ENCODE results near the gene SPPL2C.
A peak's percentile ranks its signal among the peaks of the same experiment; 100 is the strongest.
"Not testable (repeated sequence)": the region's sequence is repeated elsewhere in the genome, so short reads cannot be mapped to it uniquely, and the experiment has no call there.

The SPPL2C gene

GRCh38 chr17:45850468-45850867 lies 5.8 kb downstream of the SPPL2C start:
- no peak for DNase-seq

GRCh38 chr17:45851022-45851421 lies 6.3 kb downstream of the SPPL2C start:
- DNase-seq, result no peak

GRCh38 chr17:45851464-45851863 lies 6.8 kb downstream of the SPPL2C start:
- no peak for DNase-seq

GRCh38 chr17:45851873-45852272 lies 7.2 kb downstream of the SPPL2C start:
- DNase-seq, result no peak

DNA sequence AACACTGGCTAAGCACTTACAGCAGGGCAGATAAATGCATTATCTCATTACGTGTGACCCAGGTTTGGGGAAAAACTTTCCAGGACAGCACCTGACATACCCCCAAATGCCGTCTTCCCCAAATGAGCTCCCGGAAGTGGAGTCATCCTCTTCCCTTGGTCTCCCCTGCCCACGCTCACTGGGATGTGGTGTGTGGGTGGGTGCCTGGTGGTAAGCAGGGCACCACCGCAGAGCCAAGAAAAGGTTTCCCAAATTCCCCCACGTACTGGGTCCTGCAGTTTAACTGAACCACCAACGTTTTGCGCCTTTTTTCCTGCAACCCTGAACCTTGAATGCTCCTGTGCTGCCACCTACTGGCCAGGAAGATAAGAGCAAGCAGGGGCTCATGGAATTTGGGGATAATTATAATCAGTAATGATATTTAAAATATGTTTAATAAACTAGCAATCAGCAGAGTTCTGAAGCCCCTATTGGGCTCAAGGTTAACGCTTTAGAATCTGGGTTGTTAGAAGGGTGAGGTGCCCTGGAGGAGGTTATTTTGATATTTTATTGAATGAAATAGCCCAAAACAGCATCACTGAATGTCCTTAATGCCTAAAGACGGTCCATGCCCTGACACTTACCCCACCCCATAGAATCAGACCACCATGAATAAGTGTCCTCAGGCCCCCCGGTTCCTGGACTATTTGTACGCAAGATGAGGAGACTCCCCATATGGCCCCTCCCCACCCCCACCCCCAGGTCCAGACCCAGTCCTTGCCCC lies 8.0 kb downstream of the SPPL2C start:
- DNase-seq, result peak; percentile 51 to 59

GRCh38 chr17:45854209-45854608 lies 9.5 kb downstream of the SPPL2C start:
- no peak for DNase-seq

- no peak for DNase-seq
These were observed 11.1 kb downstream of the SPPL2C start for GRCh38 chr17:45855691-45856336.

DNA sequence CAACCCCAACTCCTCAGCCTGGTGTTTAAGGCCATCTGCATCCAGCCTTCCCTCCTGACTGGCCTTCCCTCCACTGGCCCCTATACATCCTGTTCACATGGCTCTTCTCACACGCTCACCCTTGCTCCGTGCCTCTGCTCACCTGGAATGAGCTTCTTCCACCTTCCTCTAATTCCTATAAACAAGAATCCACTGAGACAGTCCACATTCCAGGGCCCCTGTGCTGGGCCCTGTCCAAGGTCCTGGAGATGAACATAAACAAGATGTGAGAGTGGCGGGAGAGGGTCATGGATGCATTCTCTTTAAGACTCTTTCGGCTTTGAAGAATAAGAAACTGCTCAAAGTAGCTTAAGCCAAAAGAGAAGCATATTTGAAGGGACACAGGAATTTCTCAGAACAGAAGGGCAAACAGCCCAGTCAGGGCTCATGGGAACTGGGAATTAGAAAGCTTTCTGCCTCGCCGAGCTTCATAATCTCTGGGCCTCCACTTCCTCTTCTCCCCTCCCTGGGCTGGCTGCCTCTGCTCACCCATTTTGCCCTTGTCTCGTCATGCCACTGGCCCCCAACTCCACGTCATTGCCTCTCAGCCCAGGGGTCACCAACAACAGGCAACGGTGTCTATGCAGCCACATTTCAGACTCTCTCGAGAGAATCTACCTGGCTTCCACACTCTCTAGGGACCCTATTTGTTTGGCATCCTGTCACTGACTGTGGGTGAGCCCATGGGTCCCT lies 13.5 kb downstream of the SPPL2C start:
- DNase-seq, result no peak

DNA sequence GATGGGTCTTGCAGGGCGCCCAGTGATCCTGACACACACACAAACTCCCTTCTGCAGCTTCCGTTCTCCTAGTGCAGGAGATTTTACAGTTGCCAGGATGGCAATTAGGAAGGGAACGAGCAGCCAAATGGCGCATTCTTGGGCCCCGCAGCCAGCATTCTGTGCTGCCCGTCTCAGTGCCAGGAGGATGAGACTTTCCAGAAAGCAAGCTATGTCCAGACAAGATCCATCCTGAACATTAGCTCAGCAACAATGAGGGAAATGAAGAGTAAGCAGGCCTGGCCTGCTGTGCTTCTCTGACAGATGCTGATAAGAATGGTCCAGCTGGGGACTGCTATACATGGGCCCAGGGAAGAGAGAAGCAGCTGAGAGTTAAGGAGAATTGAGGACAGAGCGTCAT lies 16.5 kb downstream of the SPPL2C start:
- no peak for DNase-seq

- DNase-seq, result not testable (repeated sequence)
These were observed 17.4 kb downstream of the SPPL2C start for GRCh38 chr17:45862127-45862526.

- DNase-seq, result no peak
These were observed 19.4 kb downstream of the SPPL2C start for GRCh38 chr17:45863857-45864654.

DNA sequence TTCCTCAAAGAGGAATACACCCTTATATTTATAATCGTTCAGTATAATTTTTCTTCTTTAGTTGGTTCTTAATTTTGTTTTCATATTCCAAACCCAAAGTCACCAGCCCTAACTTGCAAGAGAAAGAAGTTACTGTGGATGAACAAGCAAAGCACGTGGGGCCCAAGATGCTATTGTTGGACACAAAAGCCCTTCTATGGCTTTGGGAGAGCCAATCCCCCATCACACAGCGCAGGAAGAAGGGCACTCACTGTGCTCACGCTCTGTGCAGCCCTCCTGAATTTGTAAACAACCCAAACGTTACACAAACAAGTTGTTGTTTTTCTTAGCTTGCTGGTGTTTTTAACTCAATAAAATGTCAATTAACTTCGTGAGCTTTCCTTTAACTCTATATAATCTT lies 22.5 kb downstream of the SPPL2C start:
- DNase-seq, result no peak

GRCh38 chr17:45867702-45868101 lies 23.0 kb downstream of the SPPL2C start:
- no peak for DNase-seq

DNA sequence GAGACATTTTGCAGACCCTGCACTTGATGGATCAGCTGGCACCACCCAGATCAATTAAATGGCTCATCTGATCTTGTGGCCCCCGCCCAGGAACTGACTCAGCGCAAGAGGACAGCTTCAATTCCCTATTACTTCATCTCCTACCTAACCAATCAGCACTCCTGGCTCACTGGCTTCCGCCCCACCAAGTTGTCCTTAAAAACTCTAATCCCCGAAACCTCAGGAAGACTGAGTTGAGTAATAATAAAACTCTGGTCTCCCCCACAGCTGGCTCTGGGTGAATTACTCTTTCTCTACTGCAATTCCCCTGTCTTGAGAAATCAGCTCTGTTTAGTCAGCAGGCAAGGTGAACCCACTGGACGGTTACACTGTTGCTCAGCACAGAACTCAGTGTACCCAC lies 23.6 kb downstream of the SPPL2C start:
- DNase-seq, result no peak

GRCh38 chr17:45869676-45870341 lies 25.1 kb downstream of the SPPL2C start:
- DNase-seq, result no peak

DNA sequence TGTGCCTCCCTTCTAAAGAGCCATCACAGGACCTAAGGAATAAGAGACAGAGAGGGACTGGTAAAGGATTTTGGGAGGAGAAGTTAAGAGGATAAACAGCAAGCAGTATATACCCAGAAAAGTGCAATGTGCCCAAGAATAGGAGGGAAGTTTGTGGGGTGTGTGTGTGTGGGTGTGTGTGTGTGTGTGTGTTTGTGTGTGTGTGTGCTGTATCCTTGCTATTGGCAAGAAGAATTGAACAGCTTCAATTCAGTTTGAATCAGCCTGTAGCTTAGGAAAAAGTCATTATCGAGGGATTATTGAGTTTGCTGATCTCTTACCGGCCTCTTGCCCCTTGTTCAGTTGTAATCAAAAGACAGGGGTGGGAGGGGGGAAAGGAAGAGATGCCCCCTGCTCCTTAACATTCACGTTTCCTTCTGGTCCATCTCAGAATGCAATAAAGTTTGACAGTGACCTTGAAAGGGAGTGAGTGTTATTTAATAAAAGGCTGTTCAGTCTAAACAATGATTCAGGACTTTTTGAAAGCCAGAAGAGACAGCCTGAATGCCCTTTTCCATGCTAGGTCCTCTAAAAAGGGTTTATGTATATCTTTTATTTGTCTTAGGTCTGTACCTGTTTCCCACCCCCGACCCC lies 25.8 kb downstream of the SPPL2C start:
- DNase-seq, result no peak

GRCh38 chr17:45871718-45872117 lies 27.0 kb downstream of the SPPL2C start:
- DNase-seq, result no peak

- peak; percentile 24 to 25 for DNase-seq
These were observed 29.0 kb downstream of the SPPL2C start for GRCh38 chr17:45873728-45874127.

DNA sequence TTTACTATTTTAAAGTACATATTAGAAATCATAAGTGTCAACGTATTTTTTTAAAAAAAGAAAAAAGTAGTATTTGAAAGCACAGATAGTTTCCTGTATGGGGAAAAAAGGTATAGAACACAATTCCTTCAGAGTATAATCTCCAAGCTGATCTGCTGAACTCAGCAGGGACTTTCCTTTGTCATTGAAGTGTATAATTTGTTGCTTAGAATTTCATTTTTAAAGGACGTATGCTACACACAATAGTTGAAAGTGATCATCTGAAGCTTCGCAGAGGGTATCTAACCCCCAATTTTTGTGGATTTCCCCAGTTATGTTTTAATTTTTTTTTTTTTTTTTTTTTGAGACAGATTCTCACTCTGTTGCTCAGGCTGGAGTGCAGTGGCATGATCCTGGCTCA lies 29.5 kb downstream of the SPPL2C start:
- no peak for DNase-seq

DNA sequence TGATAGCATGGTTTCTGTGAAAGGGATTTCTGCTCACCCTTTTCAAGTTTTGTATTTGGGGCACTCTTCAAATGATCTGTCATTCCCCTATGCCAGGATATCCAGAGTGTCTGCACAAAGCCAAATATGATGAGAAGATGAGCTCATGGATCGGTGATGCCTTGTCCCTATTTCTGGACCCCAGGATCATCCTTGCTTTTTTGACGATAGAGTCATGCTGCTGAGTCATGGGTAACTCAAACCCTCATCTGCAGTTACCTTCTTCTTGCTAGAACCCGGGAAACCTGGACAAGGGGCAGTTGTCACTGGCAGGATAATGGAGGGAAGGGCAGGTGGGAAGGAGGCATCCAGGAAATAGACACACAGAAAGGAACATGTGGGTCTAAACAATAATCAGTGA lies 31.9 kb downstream of the SPPL2C start:
- DNase-seq, result no peak

DNA sequence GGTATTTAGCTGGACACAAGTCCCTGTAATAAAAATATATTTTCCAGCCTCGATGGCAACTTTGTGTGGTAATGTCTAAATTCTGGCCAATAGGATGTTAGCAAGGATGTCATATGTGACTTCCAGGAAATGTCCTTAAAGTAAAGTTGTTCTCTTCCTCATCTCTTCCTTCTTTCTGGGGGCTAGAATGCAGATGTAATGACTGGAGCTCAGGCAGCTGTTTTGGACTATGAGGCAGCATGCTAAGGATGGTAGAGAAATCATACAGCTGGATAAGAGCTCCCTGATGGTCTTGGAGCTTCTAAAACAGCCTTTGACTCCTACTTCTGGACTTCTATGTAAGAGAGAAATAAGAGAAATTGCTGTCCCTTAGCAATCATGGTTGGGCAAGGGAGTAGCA lies 32.8 kb downstream of the SPPL2C start:
- no peak for DNase-seq

- no peak for DNase-seq
These were observed 38.4 kb downstream of the SPPL2C start for GRCh38 chr17:45883063-45883462.
